Uterus (tissue), 4 donors: ENCODE results near the gene GPR17. TPM values are rescaled to one million over a fixed set of nuclear protein-coding genes. Genes with fewer than 3 reads are reported as not detected.

Experiments
- DNase-seq, 2 donors: peaks; one replicate each; pipeline ENCODE4 v3.0.0-alpha.2; 2019 to 2020
- H3K27ac ChIP-seq, 2 donors: fragments of 200-600 bp; sonication (generic); 1 replicate in 1 of 2; 2 replicates in 1 of 2; pipeline ENCODE4 v1.5.1; 2016 to 2018
- H3K27me3 ChIP-seq, 2 donors: fragments of 200-600 bp; sonication (generic); one replicate each; pipeline ENCODE4 v1.5.1; 2018 to 2019; ENCODE audit warnings: control low read depth in 1 of 2
- H3K36me3 ChIP-seq, 2 donors: fragments of 200-600 bp; sonication (generic); one replicate each; pipeline ENCODE4 v1.5.1; 2019; ENCODE audit warnings: control low read depth in 1 of 2
- H3K4me1 ChIP-seq, 2 donors: fragments of 200-600 bp; sonication (generic); one replicate each; pipeline ENCODE4 v1.5.1; 2018 to 2019; ENCODE audit warnings: control low read depth in 1 of 2
- H3K4me3 ChIP-seq, 2 donors: fragments of 200-600 bp; sonication (generic); 1 replicate in 1 of 2; 2 replicates in 1 of 2; pipeline ENCODE4 v1.5.1; 2018 to 2019; ENCODE audit warnings: mild to moderate bottlenecking in 1 of 2
- H3K9me3 ChIP-seq, 2 donors: fragments of 200-600 bp; sonication (generic); one replicate each; pipeline ENCODE4 v1.5.1; 2019; ENCODE audit warnings: control low read depth in 1 of 2
- CTCF ChIP-seq, 4 experiments: fragments of 200-600 bp in 2 of 4; fragments of 450-650 bp in 2 of 4; sonication (generic) in 2 of 4; IDR thresholded peaks; one replicate each; pipeline ENCODE4 v1.5.1; 2016 to 2019; ENCODE audit warnings: antibody characterized with exemption in 4 of 4, mild to moderate bottlenecking in 2 of 4, moderate library complexity in 1 of 4
- POLR2A ChIP-seq, 2 donors: fragments of 450-650 bp; IDR thresholded peaks; one replicate each; pipeline ENCODE4 v1.6.1; 2016; ENCODE audit warnings: antibody characterized with exemption in 2 of 2, mild to moderate bottlenecking in 1 of 2, moderate library complexity in 1 of 2
- intact Hi-C: fragments of 100-400 bp; cut with DNase I; formaldehyde crosslinking; loops from one replicate; pipeline ENCODE4 v1.15.1; 2023; ENCODE audit warnings: low total_unique reads
- total RNA-seq, 4 donors: library from RNA; depleted of rRNA in 3 of 4; stranded (reverse); fragments of >200 nt in 3 of 4; gene quantifications; one replicate each; pipeline versions ENCODE4 v1.1.0 to v1.2.4, GENCODE V29; 2014 to 2023
- donor health status: DM: yes; HTN: yes; CAD: no.

The GPR17 gene
- total RNA-seq, 4 donors from 2014 or later: 0.41 TPM; not detected in 3

- no peak for DNase-seq
- Histone ChIP-seq H3K9me3 (no peaks in the 10 kb centered on the region), H3K27me3 (no peaks in the 10 kb centered on the region), H3K4me1 (peaks cover 0 to 14% of the 10 kb centered on the region in 2 donors), H3K27ac (peak overlapping the region; percentile 47 to 70), H3K36me3 (no peaks in the 10 kb centered on the region), H3K4me3 (no peak overlapping the region)
- no peak for TF ChIP-seq CTCF (IDR thresholded peaks at IDR 0.05)
- no peak for TF ChIP-seq POLR2A (IDR thresholded peaks at IDR 0.05)
- intact Hi-C loops: no loop called here
Measured at GRCh38 chr2:127648321-127648720, 2.4 kb downstream of the GPR17 start.

GRCh38 chr2:127649100-127649611, 3.2 kb downstream of the GPR17 start:
- intact Hi-C loops: no loop called here
- DNase-seq: no peak
- H3K4me3 ChIP-seq: no peak overlapping the region
- no peaks in the 10 kb centered on the region for H3K36me3 ChIP-seq
- no peaks in the 10 kb centered on the region for H3K27me3 ChIP-seq
- no peak for TF ChIP-seq CTCF (IDR thresholded peaks at IDR 0.05)
- TF ChIP-seq POLR2A (IDR thresholded peaks at IDR 0.05): no peak
- H3K27ac ChIP-seq: peak overlapping the region; percentile 48 to 51
- peaks cover 0 to 20% of the 10 kb centered on the region in 2 donors for H3K4me1 ChIP-seq
- H3K9me3 ChIP-seq: no peaks in the 10 kb centered on the region

DNA sequence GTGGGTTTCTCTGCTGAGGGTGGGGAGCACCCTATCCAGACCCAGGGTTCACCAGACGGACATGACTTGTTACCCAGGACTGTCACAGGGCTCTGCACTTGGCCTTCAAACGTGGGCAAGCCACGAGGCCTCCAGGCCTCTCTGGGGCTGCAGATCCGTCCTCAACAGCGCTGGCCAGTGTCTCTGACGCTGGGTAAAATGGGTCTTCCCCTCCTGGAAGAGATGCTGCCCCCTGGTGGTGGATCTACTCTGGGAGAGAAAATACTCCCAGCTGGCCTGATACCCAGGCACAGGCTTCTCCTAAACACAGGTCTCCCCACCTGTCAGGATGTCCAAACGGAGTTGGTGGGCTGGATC, 3.7 kb downstream of the GPR17 start:
- no peak overlapping the region for H3K4me3 ChIP-seq
- no peaks in the 10 kb centered on the region for H3K27me3 ChIP-seq
- peaks cover 0 to 20% of the 10 kb centered on the region in 2 donors for H3K4me1 ChIP-seq
- DNase-seq: peak; percentile 69 to 85
- intact Hi-C loops: no loop called here
- no peaks in the 10 kb centered on the region for H3K9me3 ChIP-seq
- H3K27ac ChIP-seq: peak overlapping the region; percentile 48 to 51
- no peaks in the 10 kb centered on the region for H3K36me3 ChIP-seq
- TF ChIP-seq POLR2A (IDR thresholded peaks at IDR 0.05) (no peak), CTCF (IDR thresholded peaks at IDR 0.05) (peak; percentile 63 to 81 (median 72))

DNA sequence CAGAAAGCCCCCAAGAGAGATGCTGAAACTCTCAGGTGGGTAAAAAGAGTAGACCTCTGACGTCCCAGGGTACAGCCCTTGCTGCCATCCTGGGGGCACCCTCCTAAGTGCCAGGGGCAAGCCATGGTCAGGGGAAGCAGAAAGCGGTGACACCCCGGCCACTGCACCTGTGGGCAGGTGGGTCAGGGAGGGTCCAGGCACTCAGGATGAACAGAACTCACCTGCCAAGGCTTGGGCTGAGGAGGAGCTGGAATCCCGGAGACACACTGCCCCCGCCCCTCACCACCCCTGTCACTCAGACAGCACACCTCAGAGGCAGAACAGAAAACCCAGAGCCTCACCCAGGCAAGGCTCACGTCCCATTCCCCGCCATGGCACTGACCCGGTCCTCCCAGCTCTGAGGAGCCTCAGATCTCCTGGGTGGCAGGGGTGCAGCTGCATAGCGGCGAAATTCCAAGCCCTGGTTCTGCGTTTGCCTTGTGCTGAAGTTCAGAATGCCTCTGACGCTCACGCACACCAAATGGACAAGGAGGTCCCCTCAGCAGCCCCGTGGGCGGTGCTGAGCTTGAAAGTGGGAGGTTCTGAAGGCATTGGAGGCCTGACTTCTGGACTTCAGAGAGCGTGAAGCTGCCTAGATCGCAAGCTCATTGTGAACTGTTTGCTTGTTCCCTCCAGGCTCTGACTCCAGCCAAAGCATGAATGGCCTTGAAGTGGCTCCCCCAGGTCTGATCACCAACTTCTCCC, 4.3 kb downstream of the GPR17 start:
- intact Hi-C loops: no loop called here
- H3K9me3 ChIP-seq: no peaks in the 10 kb centered on the region
- no peak for DNase-seq
- H3K27ac ChIP-seq: peak overlapping the region; percentile 48 to 51
- no peaks in the 10 kb centered on the region for H3K36me3 ChIP-seq
- H3K4me3 ChIP-seq: no peak overlapping the region
- peak in 1 of 4 experiments; percentile 1 for TF ChIP-seq CTCF (IDR thresholded peaks at IDR 0.05)
- no peak for TF ChIP-seq POLR2A (IDR thresholded peaks at IDR 0.05)
- no peaks in the 10 kb centered on the region for H3K27me3 ChIP-seq
- peaks cover 0 to 20% of the 10 kb centered on the region in 2 donors for H3K4me1 ChIP-seq

GRCh38 chr2:127650785-127651380, 4.9 kb downstream of the GPR17 start:
- no peaks in the 10 kb centered on the region for H3K27me3 ChIP-seq
- no peak overlapping the region for H3K4me3 ChIP-seq
- TF ChIP-seq CTCF (IDR thresholded peaks at IDR 0.05) (no peak), POLR2A (IDR thresholded peaks at IDR 0.05) (no peak)
- H3K36me3 ChIP-seq: no peaks in the 10 kb centered on the region
- no peaks in the 10 kb centered on the region for H3K9me3 ChIP-seq
- no peak for DNase-seq
- peak overlapping the region; percentile 48 to 51 for H3K27ac ChIP-seq
- intact Hi-C loops: no loop called here
- peaks cover 0 to 24% of the 10 kb centered on the region in 2 donors for H3K4me1 ChIP-seq
